GM19455 (cell line): Measurements from ENCODE around the gene AMOTL1.
"Not testable (repeated sequence)": the region's sequence is repeated elsewhere in the genome, so short reads cannot be mapped to it uniquely, and the experiment has no call there.

Experiments used
- ATAC-seq: cut with Tn5 transposase; IDR thresholded peaks from one replicate; pipeline ENCODE4 v1.9.1; 2021; ENCODE audit not compliant: unreplicated experiment

The AMOTL1 gene

GRCh38 chr11:94849839-94850238 is 81.7 kb downstream of the AMOTL1 start:
- no peak for ATAC-seq

GRCh38 chr11:94851864-94852636 is 83.9 kb downstream of the AMOTL1 start:
- no peak for ATAC-seq

GRCh38 chr11:94853288-94853687 is 85.1 kb downstream of the AMOTL1 start:
- ATAC-seq, result not testable (repeated sequence)

- ATAC-seq, result no peak
These were observed 85.7 kb downstream of the AMOTL1 start for GRCh38 chr11:94853836-94854235.

- ATAC-seq, result no peak
These were observed 86.8 kb downstream of the AMOTL1 start for GRCh38 chr11:94854770-94855633.

GRCh38 chr11:94855666-94856065 is 87.5 kb downstream of the AMOTL1 start:
- ATAC-seq, result no peak

- no peak for ATAC-seq
These were observed 88.3 kb downstream of the AMOTL1 start for GRCh38 chr11:94856443-94856842.

GRCh38 chr11:94857337-94857736 is 89.2 kb downstream of the AMOTL1 start:
- no peak for ATAC-seq

GRCh38 chr11:94858012-94858705 is 90.0 kb downstream of the AMOTL1 start:
- no peak for ATAC-seq

GRCh38 chr11:94860333-94860732 is 92.2 kb downstream of the AMOTL1 start:
- ATAC-seq, result no peak

GRCh38 chr11:94861306-94861845 is 93.2 kb downstream of the AMOTL1 start:
- ATAC-seq, result no peak

GRCh38 chr11:94862926-94863880 is 95.0 kb downstream of the AMOTL1 start:
- ATAC-seq, result no peak

- ATAC-seq, result no peak
These were observed 96.4 kb downstream of the AMOTL1 start for GRCh38 chr11:94864506-94865045.

GRCh38 chr11:94866231-94866822 is 98.2 kb downstream of the AMOTL1 start:
- no peak for ATAC-seq

- no peak for ATAC-seq
These were observed 99.0 kb downstream of the AMOTL1 start for GRCh38 chr11:94866936-94867795.

- ATAC-seq, result no peak
These were observed 100.3 kb downstream of the AMOTL1 start for GRCh38 chr11:94868468-94868867.

- ATAC-seq, result no peak
These were observed 101.0 kb downstream of the AMOTL1 start for GRCh38 chr11:94869186-94869585.

GRCh38 chr11:94870422-94870821 is 102.3 kb downstream of the AMOTL1 start:
- ATAC-seq, result no peak
